HG03097 (cell line): ENCODE results near the gene KIFAP3.

ENCODE experiments used
- ATAC-seq: cut with Tn5 transposase; IDR thresholded peaks from one replicate; pipeline ENCODE4 v1.9.1; 2021; ENCODE audit not compliant: unreplicated experiment, low FRiP score

Gene KIFAP3

GRCh38 chr1:169999331-169999741 lies 75.2 kb downstream of the KIFAP3 start:
- no peak for ATAC-seq

GRCh38 chr1:169995993-169996392 lies 78.5 kb downstream of the KIFAP3 start:
- ATAC-seq: no peak

GRCh38 chr1:169989246-169989645 lies 85.2 kb downstream of the KIFAP3 start:
- ATAC-seq: no peak

- no peak for ATAC-seq
These were observed 88.7 kb downstream of the KIFAP3 start for GRCh38 chr1:169985757-169986156.

GRCh38 chr1:169974067-169974466 lies 100.4 kb downstream of the KIFAP3 start:
- ATAC-seq: no peak

- ATAC-seq: no peak
These were observed 104.4 kb downstream of the KIFAP3 start for GRCh38 chr1:169970114-169970513.

GRCh38 chr1:169968174-169968573 lies 106.3 kb downstream of the KIFAP3 start:
- no peak for ATAC-seq

- no peak for ATAC-seq
These were observed 110.3 kb downstream of the KIFAP3 start for GRCh38 chr1:169964206-169964605.

GRCh38 chr1:169959686-169960085 lies 114.8 kb downstream of the KIFAP3 start:
- no peak for ATAC-seq

GRCh38 chr1:169958987-169959386 lies 115.5 kb downstream of the KIFAP3 start:
- ATAC-seq: no peak

GRCh38 chr1:169957884-169958283 lies 116.6 kb downstream of the KIFAP3 start:
- no peak for ATAC-seq

GRCh38 chr1:169951108-169951507 lies 123.4 kb downstream of the KIFAP3 start:
- no peak for ATAC-seq

- no peak for ATAC-seq
These were observed 125.4 kb downstream of the KIFAP3 start for GRCh38 chr1:169949139-169949538.

- no peak for ATAC-seq
These were observed 128.3 kb downstream of the KIFAP3 start for GRCh38 chr1:169946206-169946605.

- no peak for ATAC-seq
These were observed 129.3 kb downstream of the KIFAP3 start for GRCh38 chr1:169945181-169945580.

GRCh38 chr1:169944621-169945020 lies 129.9 kb downstream of the KIFAP3 start:
- ATAC-seq: no peak

GRCh38 chr1:169943963-169944526 lies 130.4 kb downstream of the KIFAP3 start:
- ATAC-seq: no peak

GRCh38 chr1:169941982-169942830 lies 132.3 kb downstream of the KIFAP3 start:
- ATAC-seq: no peak

GRCh38 chr1:169933984-169934725 lies 140.3 kb downstream of the KIFAP3 start:
- no peak for ATAC-seq

GRCh38 chr1:169931795-169932231 lies 142.7 kb downstream of the KIFAP3 start:
- no peak for ATAC-seq

- ATAC-seq: no peak
These were observed 145.3 kb downstream of the KIFAP3 start for GRCh38 chr1:169929210-169929526.
